ENCODE results near the gene TNNT1.
"Not testable (repeated sequence)": the region's sequence is repeated elsewhere in the genome, so short reads cannot be mapped to it uniquely, and the experiment has no call there.

The TNNT1 gene

GRCh38 chr19:55171440-55171839 is 22.4 kb upstream of the TNNT1 start:
- no peak for DNase-seq

- DNase-seq: no peak
These were observed 20.1 kb upstream of the TNNT1 start for GRCh38 chr19:55169136-55169535.

GRCh38 chr19:55166530-55167268 is 17.7 kb upstream of the TNNT1 start, which contains the start of gene DNAAF3:
Gene DNAAF3, minus strand, starts transcription at chr19:55166613. Its CDS starts 200 bp downstream, at chr19:55166413.
- DNase-seq: peak in 57 of 58 donors; percentile 10 to 95 (median 86)

- peak in 35 of 58 donors; percentile 10 to 56 (median 33) for DNase-seq
These were observed 17.0 kb upstream of the TNNT1 start for GRCh38 chr19:55165952-55166529.

- no peak for DNase-seq
These were observed 12.7 kb upstream of the TNNT1 start for GRCh38 chr19:55161571-55162322.

- DNase-seq: no peak
These were observed 12.0 kb upstream of the TNNT1 start for GRCh38 chr19:55160986-55161365.

GRCh38 chr19:55160128-55160985 is 11.4 kb upstream of the TNNT1 start:
- DNase-seq: peak in 41 of 58 donors; percentile 3 to 64 (median 24)

- no peak for DNase-seq
These were observed 10.1 kb upstream of the TNNT1 start for GRCh38 chr19:55158848-55159749.

- no peak for DNase-seq
These were observed 9.4 kb upstream of the TNNT1 start for GRCh38 chr19:55158423-55158822.

- no peak for DNase-seq
These were observed 8.3 kb upstream of the TNNT1 start, which contains the start of gene TNNI3 for GRCh38 chr19:55157064-55157908. Gene TNNI3, minus strand, starts transcription at chr19:55157732. Its CDS starts 143 bp downstream, at chr19:55157589.

GRCh38 chr19:55156202-55157063 is 7.4 kb upstream of the TNNT1 start:
- DNase-seq: peak in 4 of 58 donors; percentile 2 to 32 (median 4)

GRCh38 chr19:55155784-55156183 is 6.8 kb upstream of the TNNT1 start:
- DNase-seq: not testable (repeated sequence)

GRCh38 chr19:55153652-55154264 is 4.8 kb upstream of the TNNT1 start:
- DNase-seq: no peak

- DNase-seq: no peak
These were observed 3.0 kb upstream of the TNNT1 start for GRCh38 chr19:55152017-55152416.

- no peak for DNase-seq
These were observed 1.3 kb downstream of the TNNT1 start for GRCh38 chr19:55147545-55148251.

- DNase-seq: no peak
These were observed 2.2 kb downstream of the TNNT1 start for GRCh38 chr19:55146705-55147273.
